Kidney (tissue), 14 donors: ENCODE measurements around the gene MACROD1. TPM values are rescaled to one million over a fixed set of nuclear protein-coding genes. Genes with fewer than 3 reads are reported as not detected.

ENCODE experiments used
- DNase-seq, 5 donors: peaks; one replicate each; pipeline ENCODE4 v3.0.0-alpha.2; 2013 to 2020
- FAIRE-seq: peaks from 2 replicates; lab custom pipeline; 2012; peaks lifted over from hg19 to GRCh38; lab: Jason Lieb, UNC
- H3K27ac ChIP-seq, 2 donors: one replicate each; pipeline ENCODE4 v1.7.0; 2013; ENCODE audit warnings: low read depth in 2 of 2, low read length in 2 of 2, inconsistent platforms in 1 of 2
- H3K27me3 ChIP-seq: one replicate; pipeline ENCODE4 v1.7.1; 2013; ENCODE audit warnings: low read length, inconsistent platforms; ENCODE audit not compliant: control insufficient read depth, insufficient read depth
- H3K36me3 ChIP-seq, 3 donors: one replicate each; pipeline versions ENCODE4 v1.7.0 to v1.7.1; 2013; ENCODE audit warnings: low read length in 3 of 3, control low read depth in 1 of 3, inconsistent platforms in 1 of 3; ENCODE audit not compliant: insufficient read depth in 3 of 3, control insufficient read depth in 2 of 3
- H3K4me1 ChIP-seq, 3 donors: one replicate each; pipeline versions ENCODE4 v1.7.0 to v1.7.1; 2013; ENCODE audit warnings: low read length in 3 of 3, inconsistent platforms in 1 of 3, low read depth in 1 of 3; ENCODE audit not compliant: control insufficient read depth in 2 of 3, insufficient read depth in 2 of 3
- H3K4me3 ChIP-seq, 3 donors: one replicate each; pipeline versions ENCODE4 v1.7.0 to v1.8.1; 2013; ENCODE audit warnings: low read length in 3 of 3, control low read depth in 1 of 3, inconsistent platforms in 1 of 3
- H3K9ac ChIP-seq, 3 donors: one replicate each; pipeline versions ENCODE4 v1.7.0 to v1.7.1; 2013; ENCODE audit warnings: low read length in 3 of 3, control low read depth in 1 of 3, inconsistent platforms in 1 of 3
- H3K9me3 ChIP-seq, 3 donors: one replicate each; pipeline versions ENCODE4 v1.7.0 to v1.7.1; 2013; ENCODE audit warnings: low read length in 3 of 3, control low read depth in 1 of 3, inconsistent platforms in 1 of 3; ENCODE audit not compliant: control insufficient read depth in 2 of 3, insufficient read depth in 1 of 3
- CTCF ChIP-seq: IDR thresholded peaks from 3 replicates; pipeline ENCODE4 v1.5.1; 2012; ENCODE audit warnings: mild to moderate bottlenecking, moderate library complexity, borderline replicate concordance; ENCODE audit not compliant: insufficient read depth; ENCODE audit errors: extremely low read depth
- intact Hi-C: fragments of 100-400 bp; cut with DNase I; formaldehyde crosslinking; loops from one replicate; pipeline ENCODE4 v1.11.1; 2022
- polyA plus RNA-seq: library from polyadenylated mRNA; stranded (reverse); fragments of 350-450 nt; fragmentation: Illumina TruSeq; extraction: RNeasy Lipid Tissue Mini Kit (QIAGEN cat#74804); gene quantifications from one replicate; pipeline ENCODE4 v1.2.3, GENCODE V29; 2014; ENCODE audit warnings: low read depth, low replicate concordance; ENCODE audit not compliant: insufficient read depth
- total RNA-seq: library from RNA; stranded (reverse); fragmentation: NEBNext Ultra II Directional; extraction: Animal tissue kit (Norgen Biotek cat#: 25700); gene quantifications from one replicate; pipeline ENCODE4 v1.2.1, GENCODE V29; 2021
- donor health status: control.
- donor health status: control.
- donor health status: control.
- donor health status: control.
- donor health status: control.
- donor health status: DM: yes; HTN: yes; CAD: no.
- donor health status: Normal renal cell carcinoma (clear cell type).

The MACROD1 gene
- total and polyA plus RNA-seq, 2 donors from 2014 or later, result 27.8 to 176 TPM

DNA sequence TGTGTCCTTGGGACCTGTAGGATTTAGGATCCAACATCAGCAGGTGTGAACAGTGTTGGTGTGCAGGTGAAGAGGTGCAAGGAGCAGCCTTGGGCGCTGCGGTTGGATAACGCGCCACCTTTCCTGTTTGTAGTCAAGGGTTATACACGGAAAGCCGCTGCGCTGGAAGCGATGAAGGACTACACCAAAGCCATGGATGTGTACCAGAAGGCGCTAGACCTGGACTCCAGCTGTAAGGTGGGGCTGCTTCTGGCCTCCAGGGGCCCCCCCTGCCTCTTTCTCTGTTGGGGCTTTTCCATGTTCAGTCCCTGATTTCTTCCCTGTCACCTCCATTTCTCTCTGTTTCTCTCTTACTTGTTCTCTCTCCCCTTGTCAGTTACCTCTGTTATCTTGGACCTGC lies 37.1 kb upstream of the MACROD1 start:
- no peaks in the 10 kb centered on the region for H3K9me3 ChIP-seq
- intact Hi-C loops, result no loop called here
- no peak for TF ChIP-seq CTCF
- no peaks in the 10 kb centered on the region for H3K27me3 ChIP-seq
- no peak overlapping the region for H3K4me3 ChIP-seq
- H3K36me3 ChIP-seq, result peaks cover 4 to 40% (median 26%) of the 10 kb centered on the region in 3 donors
- no peak overlapping the region for H3K9ac ChIP-seq
- peaks cover 0 to 5% (median 0%) of the 10 kb centered on the region in 3 donors for H3K4me1 ChIP-seq
- FAIRE-seq (no peak), DNase-seq (no peak)
- no peak overlapping the region for H3K27ac ChIP-seq

DNA sequence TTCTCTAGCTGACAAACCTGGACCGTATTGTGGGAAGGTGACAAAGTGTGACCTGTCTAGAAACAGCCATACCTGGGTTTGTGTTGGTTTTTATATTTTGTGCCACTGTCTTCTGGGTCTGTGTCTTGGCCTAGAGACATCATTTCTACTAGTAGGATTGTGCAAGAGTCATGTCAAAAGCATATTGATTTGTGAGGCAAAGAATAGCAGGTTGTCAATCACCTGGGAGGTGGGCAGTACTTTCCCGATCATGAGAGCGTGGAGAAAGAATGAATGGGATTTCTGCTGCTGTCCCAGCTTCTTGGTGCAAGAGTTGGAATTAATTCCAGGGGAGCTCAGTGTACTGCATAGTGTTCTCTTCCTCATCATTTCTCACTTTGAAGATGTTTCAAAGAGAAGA lies 35.6 kb upstream of the MACROD1 start:
- no peak overlapping the region for H3K9ac ChIP-seq
- no peak for DNase-seq
- H3K27ac ChIP-seq, result no peak overlapping the region
- no peaks in the 10 kb centered on the region for H3K4me1 ChIP-seq
- intact Hi-C loops, result no loop called here
- no peak for FAIRE-seq
- no peak overlapping the region for H3K4me3 ChIP-seq
- H3K27me3 ChIP-seq, result no peaks in the 10 kb centered on the region
- peaks cover 6 to 54% (median 39%) of the 10 kb centered on the region in 3 donors for H3K36me3 ChIP-seq
- no peaks in the 10 kb centered on the region for H3K9me3 ChIP-seq
- no peak for TF ChIP-seq CTCF

DNA sequence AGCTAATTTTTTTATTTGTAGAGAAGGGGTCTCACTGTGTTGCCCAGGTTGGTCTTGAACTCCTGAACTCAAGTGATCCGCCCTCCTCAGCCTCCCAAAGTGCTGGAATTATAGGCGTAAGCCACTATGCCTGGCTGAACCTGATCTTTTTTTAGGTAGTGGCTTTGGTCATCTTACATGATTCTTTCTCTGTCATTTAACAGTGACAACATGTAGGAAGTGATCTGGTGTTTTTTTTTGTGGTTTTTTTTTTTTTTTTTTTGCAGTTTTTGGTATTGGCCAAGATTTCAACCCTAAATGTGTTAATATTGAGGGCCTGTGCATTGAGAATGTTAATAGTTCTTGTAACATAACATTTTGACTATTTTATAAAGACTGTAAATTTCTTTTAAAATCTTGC lies 32.6 kb upstream of the MACROD1 start:
- Histone ChIP-seq H3K4me1 (no peaks in the 10 kb centered on the region), H3K27me3 (no peaks in the 10 kb centered on the region), H3K9ac (no peak overlapping the region), H3K36me3 (peaks cover 19 to 68% (median 60%) of the 10 kb centered on the region in 3 donors), H3K9me3 (no peaks in the 10 kb centered on the region), H3K4me3 (no peak overlapping the region), H3K27ac (no peak overlapping the region)
- intact Hi-C loops, result no loop called here
- DNase-seq (no peak), FAIRE-seq (no peak)
- TF ChIP-seq CTCF, result no peak

GRCh38 chr11:64196626-64197025 lies 30.7 kb upstream of the MACROD1 start:
- intact Hi-C loops, result no loop called here
- TF ChIP-seq CTCF, result no peak
- Histone ChIP-seq H3K9ac (no peak overlapping the region), H3K36me3 (peaks cover 15 to 61% (median 55%) of the 10 kb centered on the region in 3 donors), H3K9me3 (no peaks in the 10 kb centered on the region), H3K4me3 (no peak overlapping the region), H3K27ac (no peak overlapping the region), H3K27me3 (no peaks in the 10 kb centered on the region), H3K4me1 (no peaks in the 10 kb centered on the region)
- FAIRE-seq (no peak), DNase-seq (no peak)
